K562 (cell line): ENCODE measurements around the gene FAM110D. TPM values are rescaled to one million over a fixed set of nuclear protein-coding genes. Genes with fewer than 3 reads are reported as not detected.

Source experiments
- ATF7 ChIP-seq: fragments of 450-650 bp; IDR thresholded peaks from 2 replicates; pipeline ENCODE4 v1.7.1; 2014; ENCODE audit warnings: mild to moderate bottlenecking, moderate library complexity
- CTCF ChIP-seq, 3 experiments: IDR thresholded peaks in 2 of 3; conservative IDR thresholded peaks in 1 of 3; 2 replicates each; pipeline ENCODE4 v1.5.1; 2011 to 2012; ENCODE audit warnings: low read length in 3 of 3, mild to moderate bottlenecking in 3 of 3, control low read depth in 2 of 3, improper control_type of control experiment in 1 of 3, inconsistent platforms in 1 of 3, low read depth in 1 of 3, mixed read lengths in 1 of 3, moderate library complexity in 1 of 3; ENCODE audit not compliant: insufficient read depth in 2 of 3
- CUX1 ChIP-seq: fragments of 200-800 bp; sonication (Bioruptor generic); IDR thresholded peaks from 2 replicates; pipeline ENCODE4 v1.6.1; 2016; ENCODE audit warnings: missing genetic modification characterization, missing compliant biosample characterization
- HOXB6 ChIP-seq: fragments of 250-450 bp; sonication (Bioruptor Pico); IDR thresholded peaks from 2 replicates; pipeline ENCODE4 v1.5.1; 2022; ENCODE audit warnings: mild to moderate bottlenecking, borderline replicate concordance
- NFE2L1 ChIP-seq: fragments of 450-650 bp; IDR thresholded peaks from 2 replicates; pipeline ENCODE4 v1.6.1; 2016; ENCODE audit warnings: missing genetic modification characterization, low read depth, mild to moderate bottlenecking, missing compliant biosample characterization, moderate library complexity, borderline replicate concordance
- PKNOX1 ChIP-seq: fragments of 450-650 bp; IDR thresholded peaks from 2 replicates; pipeline ENCODE4 v1.6.1; 2016
- RBM34 ChIP-seq: fragments of 200-400 bp; formaldehyde crosslinking; IDR thresholded peaks from 2 replicates; pipeline ENCODE4 v1.6.1; 2018; ENCODE audit warnings: low read length, borderline replicate concordance; ENCODE audit not compliant: insufficient read depth
- SFPQ ChIP-seq: fragments of 200-400 bp; formaldehyde crosslinking; IDR thresholded peaks from 2 replicates; pipeline ENCODE4 v1.6.1; 2017; ENCODE audit warnings: mild to moderate bottlenecking, low read depth, low read length, moderate library complexity
- SPI1 ChIP-seq: IDR thresholded peaks from 2 replicates; pipeline ENCODE4 v1.6.1; 2011; ENCODE audit warnings: low read depth, low read length, control low read depth, borderline replicate concordance
- ZBTB34 ChIP-seq: fragments of 250-450 bp; sonication (Bioruptor Pico); IDR thresholded peaks from 2 replicates; pipeline ENCODE4 v1.8.0; 2021; ENCODE audit warnings: mild to moderate bottlenecking, moderate library complexity
- ZNF395 ChIP-seq: fragments of 200-800 bp; sonication (Bioruptor generic); IDR thresholded peaks from 2 replicates; pipeline ENCODE4 v1.6.1; 2017; ENCODE audit warnings: missing genetic modification characterization, missing compliant biosample characterization
- polyA plus RNA-seq, 8 experiments: library from polyadenylated mRNA; depleted of rRNA in 4 of 8; stranded (reverse) in 5 of 8; unstranded in 3 of 8; fragments of >200 nt; fragmentation: Nextera tagmentation in 2 of 8; fragmentation: Illumina TruSeq in 1 of 8; extraction: Ambion mirVana in 2 of 8; extraction: Trizol in 1 of 8; gene quantifications; 2 replicates each; pipeline versions ENCODE4 v1.2.1 to v1.2.3, GENCODE V29; 2011 to 2014; ENCODE audit warnings: inconsistent platforms in 1 of 8, missing spikeins in 1 of 8
- total RNA-seq, 7 experiments: library from RNA; depleted of rRNA in 6 of 7; stranded (reverse); fragments of >200 nt in 6 of 7; fragmentation: Illumina TruSeq in 2 of 7; extraction: Trizol in 2 of 7; gene quantifications; 2 replicates each; pipeline versions ENCODE4 v1.2.1 to v1.2.3, GENCODE V29; 2011 to 2021; ENCODE audit warnings: low replicate concordance in 1 of 7

Gene FAM110D
- total and polyA plus RNA-seq, 9 of the 15 experiments (the other 6 are each of a cell fraction or from before 2014, with no cell fraction given): 0.04 to 1.1 (median 0.33) TPM

- no peak for TF ChIP-seq CUX1 (CRISPR knock-in tag)
- TF ChIP-seq HOXB6 (CRISPR knock-in tag): peak; percentile 77; the same call in 1 of the 2 replicates
- TF ChIP-seq SFPQ: no peak
- TF ChIP-seq NFE2L1 (tag): no peak
- TF ChIP-seq ZBTB34: no peak
- peak; percentile 98 for TF ChIP-seq ATF7
- TF ChIP-seq SPI1: no peak
- TF ChIP-seq ZNF395: peak; percentile 37; the same call in 1 of the 2 replicates
- no peak for TF ChIP-seq PKNOX1
- peak in 1 of 3 experiments; percentile 11; a peak in 3 of 6 replicates for TF ChIP-seq CTCF (IDR thresholded peaks at IDR 0.05 in 2 of 3, conservative IDR thresholded peaks at IDR 0.05 in 1 of 3; ENCODE audit: insufficient read depth in 2 of 3, low read depth in 1 of 3, low read length in 3 of 3)
- peak; percentile 73; the same call in 1 of the 2 replicates for TF ChIP-seq RBM34
Observed at GRCh38 chr1:26110731-26111529, 47.9 kb upstream of the FAM110D start (continued).
